Stimulated activated CD8-positive, alpha-beta memory T cell treated with anti-CD3 and anti-CD28 coated beads, Interleukin-15, amount 100 ng/mL, for 48 hours (primary cell): Measurements from ENCODE around the gene GLRX2.
"Not testable (repeated sequence)": the region's sequence is repeated elsewhere in the genome, so short reads cannot be mapped to it uniquely, and the experiment has no call there.

Source experiments
- DNase-seq, 2 donors: peaks; one replicate each; pipeline ENCODE4 v3.0.0-alpha.2; 2020; ENCODE audit warnings: low read depth in 2 of 2

GLRX2 gene

GRCh38 chr1:193104907-193105820 is at the start of gene GLRX2:
TSS of gene GLRX2 (minus strand) at chr1:193105414. CDS start at chr1:193105382, 32 bp downstream.
- peak; percentile 53 to 59 for DNase-seq

GRCh38 chr1:193144999-193145398 is 39.8 kb upstream of the GLRX2 start:
- no peak for DNase-seq

- no peak for DNase-seq
Measured at GRCh38 chr1:193144361-193144938, 39.2 kb upstream of the GLRX2 start.

- DNase-seq = no peak
Measured at GRCh38 chr1:193143285-193143684, 38.1 kb upstream of the GLRX2 start.

GRCh38 chr1:193142409-193142808 is 37.2 kb upstream of the GLRX2 start:
- no peak for DNase-seq

GRCh38 chr1:193141804-193142203 is 36.6 kb upstream of the GLRX2 start:
- no peak for DNase-seq

- no peak for DNase-seq
Measured at GRCh38 chr1:193140254-193140653, 35.0 kb upstream of the GLRX2 start.

GRCh38 chr1:193131266-193131860 is 26.1 kb upstream of the GLRX2 start:
- DNase-seq = no peak

GRCh38 chr1:193125369-193125768 is 20.2 kb upstream of the GLRX2 start:
- DNase-seq = no peak

GRCh38 chr1:193123751-193124150 is 18.5 kb upstream of the GLRX2 start:
- DNase-seq = no peak

- DNase-seq = peak; percentile 97 to 99
Measured at GRCh38 chr1:193121616-193122593, 16.7 kb upstream of the GLRX2 start, which contains the start of gene CDC73. TSS of gene CDC73 (plus strand) at chr1:193122031. CDS start at chr1:193122201, 170 bp downstream.

- DNase-seq = no peak
Measured at GRCh38 chr1:193120604-193121166, 15.5 kb upstream of the GLRX2 start.

GRCh38 chr1:193118803-193119730 is 13.9 kb upstream of the GLRX2 start:
- DNase-seq = no peak

- DNase-seq = no peak
Measured at GRCh38 chr1:193118194-193118593, 13.0 kb upstream of the GLRX2 start.

- DNase-seq = not testable (repeated sequence)
Measured at GRCh38 chr1:193117167-193117566, 12.0 kb upstream of the GLRX2 start.

- no peak for DNase-seq
Measured at GRCh38 chr1:193115629-193116227, 10.5 kb upstream of the GLRX2 start.

- no peak for DNase-seq
Measured at GRCh38 chr1:193114485-193115095, 9.4 kb upstream of the GLRX2 start.

GRCh38 chr1:193113992-193114332 is 8.7 kb upstream of the GLRX2 start:
- no peak for DNase-seq
